Activated T-cell treated with anti-CD3 and anti-CD28 coated beads for 4 hours (primary cell): ENCODE measurements around the gene PTPN18.
"Not testable (repeated sequence)": the region's sequence is repeated elsewhere in the genome, so short reads cannot be mapped to it uniquely, and the experiment has no call there.

ENCODE experiments used
- DNase-seq: peaks from one replicate; pipeline ENCODE4 v3.0.0-alpha.2; 2020

Gene PTPN18

GRCh38 chr2:130385709-130386108, 29.9 kb downstream of the PTPN18 start:
- no peak for DNase-seq

GRCh38 chr2:130387071-130387400, 31.2 kb downstream of the PTPN18 start:
- no peak for DNase-seq

GRCh38 chr2:130387804-130388203, 31.9 kb downstream of the PTPN18 start:
- no peak for DNase-seq

GRCh38 chr2:130388221-130388907, 32.5 kb downstream of the PTPN18 start:
- no peak for DNase-seq

GRCh38 chr2:130389358-130389757, 33.5 kb downstream of the PTPN18 start:
- DNase-seq = no peak

- DNase-seq = no peak
These were observed 33.9 kb downstream of the PTPN18 start for GRCh38 chr2:130389783-130390182.

GRCh38 chr2:130390460-130391057, 34.7 kb downstream of the PTPN18 start:
- no peak for DNase-seq

- peak; percentile 51 for DNase-seq
These were observed 35.4 kb downstream of the PTPN18 start for GRCh38 chr2:130391058-130391871.

GRCh38 chr2:130391872-130392670, 36.2 kb downstream of the PTPN18 start:
- no peak for DNase-seq

GRCh38 chr2:130393318-130393910, 37.6 kb downstream of the PTPN18 start:
- DNase-seq = no peak

- DNase-seq = not testable (repeated sequence)
These were observed 50.4 kb downstream of the PTPN18 start for GRCh38 chr2:130406280-130406679.

- not testable (repeated sequence) for DNase-seq
These were observed 60.8 kb downstream of the PTPN18 start for GRCh38 chr2:130416693-130417092.

- DNase-seq = not testable (repeated sequence)
These were observed 63.0 kb downstream of the PTPN18 start for GRCh38 chr2:130418845-130419244.
